Type B pancreatic cell (in vitro differentiated cells): ENCODE measurements around the gene APBA2. TPM values are rescaled to one million over a fixed set of nuclear protein-coding genes. Genes with fewer than 3 reads are reported as not detected.

ENCODE experiments used
- DNase-seq: peaks from one replicate; pipeline ENCODE4 v3.0.0; 2021; ENCODE audit warnings: mixed read lengths; ENCODE audit not compliant: unreplicated experiment; ENCODE audit errors: extremely low spot score
- H3K27ac Mint-ChIP-seq: 2 replicates; pipeline ENCODE4 v1.8.0; 2021; ENCODE audit warnings: mild to moderate bottlenecking, mixed read lengths
- H3K27me3 Mint-ChIP-seq: 2 replicates; pipeline ENCODE4 v1.8.0; 2021; ENCODE audit warnings: mixed read lengths
- H3K36me3 Mint-ChIP-seq: 2 replicates; pipeline ENCODE4 v1.8.0; 2021; ENCODE audit warnings: mixed read lengths
- H3K4me1 Mint-ChIP-seq: one replicate; pipeline ENCODE4 v1.8.0; 2021; ENCODE audit warnings: mixed read lengths; ENCODE audit not compliant: unreplicated experiment
- H3K4me3 Mint-ChIP-seq: 2 replicates; pipeline ENCODE4 v1.8.0; 2021; ENCODE audit warnings: mild to moderate bottlenecking, mixed read lengths
- H3K9me3 Mint-ChIP-seq: 2 replicates; pipeline ENCODE4 v1.8.0; 2021; ENCODE audit warnings: mixed read lengths
- CTCF ChIP-seq: fragments of 200-600 bp; sonication (generic); conservative IDR thresholded peaks from 2 replicates; pipeline ENCODE4 v1.5.0; 2021; ENCODE audit warnings: antibody characterized with exemption, mild to moderate bottlenecking
- total RNA-seq: library from RNA; stranded (reverse); gene quantifications from 2 replicates; pipeline ENCODE4 v1.2.1, GENCODE V29; 2021; ENCODE audit warnings: low replicate concordance

APBA2 gene
- total RNA-seq, 1 donor from 2014 or later, result 33.3 TPM

GRCh38 chr15:29054171-29055045 lies 168.6 kb downstream of the APBA2 start:
- Mint-ChIP-seq H3K9me3 (peaks cover 6% of the 10 kb centered on the region), H3K4me1 (peaks cover 13% of the 10 kb centered on the region), H3K27me3 (no peaks in the 10 kb centered on the region), H3K4me3 (no peak overlapping the region), H3K36me3 (peaks cover 4% of the 10 kb centered on the region), H3K27ac (no peak overlapping the region)
- DNase-seq, result no peak
- no peak for TF ChIP-seq CTCF

- H3K9me3 Mint-ChIP-seq, result peaks cover 6% of the 10 kb centered on the region
- H3K36me3 Mint-ChIP-seq, result peaks cover 4% of the 10 kb centered on the region
- peaks cover 9% of the 10 kb centered on the region for H3K4me1 Mint-ChIP-seq
- no peak for TF ChIP-seq CTCF
- no peak overlapping the region for H3K27ac Mint-ChIP-seq
- H3K27me3 Mint-ChIP-seq, result no peaks in the 10 kb centered on the region
- no peak overlapping the region for H3K4me3 Mint-ChIP-seq
- no peak for DNase-seq
Observed at GRCh38 chr15:29055876-29056275, 170.1 kb downstream of the APBA2 start.

- H3K27me3 Mint-ChIP-seq, result no peaks in the 10 kb centered on the region
- peaks cover 6% of the 10 kb centered on the region for H3K9me3 Mint-ChIP-seq
- peaks cover 4% of the 10 kb centered on the region for H3K36me3 Mint-ChIP-seq
- no peak overlapping the region for H3K4me3 Mint-ChIP-seq
- TF ChIP-seq CTCF, result no peak
- H3K4me1 Mint-ChIP-seq, result peaks cover 4% of the 10 kb centered on the region
- no peak for DNase-seq
- H3K27ac Mint-ChIP-seq, result no peak overlapping the region
Observed at GRCh38 chr15:29056839-29057450, 171.2 kb downstream of the APBA2 start.

GRCh38 chr15:29057856-29058255 lies 172.1 kb downstream of the APBA2 start:
- H3K4me1 Mint-ChIP-seq, result peaks cover 9% of the 10 kb centered on the region
- peaks cover 4% of the 10 kb centered on the region for H3K36me3 Mint-ChIP-seq
- TF ChIP-seq CTCF, result no peak
- DNase-seq, result no peak
- H3K9me3 Mint-ChIP-seq, result peaks cover 6% of the 10 kb centered on the region
- no peak overlapping the region for H3K4me3 Mint-ChIP-seq
- H3K27me3 Mint-ChIP-seq, result no peaks in the 10 kb centered on the region
- H3K27ac Mint-ChIP-seq, result no peak overlapping the region

GRCh38 chr15:29058903-29059539 lies 173.2 kb downstream of the APBA2 start:
- Mint-ChIP-seq H3K27ac (no peak overlapping the region), H3K9me3 (peaks cover 6% of the 10 kb centered on the region), H3K4me1 (peaks cover 9% of the 10 kb centered on the region), H3K4me3 (no peak overlapping the region), H3K27me3 (no peaks in the 10 kb centered on the region), H3K36me3 (no peaks in the 10 kb centered on the region)
- DNase-seq, result no peak
- TF ChIP-seq CTCF, result no peak
